ENCODE results near the gene TASP1. TPM values are rescaled to one million over a fixed set of nuclear protein-coding genes. Genes with fewer than 3 reads are reported as not detected.

TASP1 gene
- total RNA-seq, 2 experiments from 2014 or later = 10.7 to 11.3 TPM

DNA sequence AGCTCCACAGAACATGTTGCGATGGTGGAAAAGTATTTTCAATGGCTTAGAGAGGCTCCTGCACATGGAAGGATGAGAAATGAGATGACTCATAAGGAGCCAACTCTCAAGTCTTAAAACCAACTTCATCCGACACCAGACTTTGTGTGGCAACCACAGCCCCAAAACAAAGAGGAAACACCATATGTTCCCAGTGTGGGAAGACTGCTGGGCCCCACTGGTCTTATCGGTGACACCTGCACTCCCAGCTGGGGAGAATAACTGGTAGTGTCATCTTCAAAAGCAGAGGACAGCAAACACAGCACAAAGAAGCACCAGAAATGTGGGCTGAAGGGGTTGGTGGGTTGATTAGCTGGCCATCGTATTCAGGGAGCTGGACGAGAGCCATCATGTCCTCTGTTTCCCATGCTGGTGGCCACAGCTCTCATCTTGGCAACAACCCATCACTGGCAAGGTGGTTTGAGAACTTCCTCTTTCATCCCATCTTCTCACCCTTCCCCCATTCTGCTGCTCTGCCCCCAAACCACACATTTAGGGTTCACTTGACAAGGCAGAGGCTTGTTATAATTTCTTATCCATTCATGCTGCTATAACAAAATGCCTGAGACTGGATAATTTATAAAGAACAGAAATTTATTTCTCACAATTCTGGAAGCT is 46.0 kb upstream of the TASP1 start:
- Histone ChIP-seq H3K27me3 (ENCODE audit: control insufficient read depth in 1 of 2, insufficient read depth in 2 of 2, low read length in 2 of 2) (peaks cover 4 to 16% of the 10 kb centered on the region in 2 experiments), H3K4me1 (ENCODE audit: insufficient read depth, low read length) (no peaks in the 10 kb centered on the region), H3K4me3 (ENCODE audit: low read length) (no peak overlapping the region), H3K9me3 (ENCODE audit: control insufficient read depth in 1 of 2, insufficient read depth in 1 of 2, low read length in 2 of 2) (no peaks in the 10 kb centered on the region), H3K27ac (ENCODE audit: low read depth in 1 of 2, low read length in 2 of 2) (no peak overlapping the region), H3K36me3 (ENCODE audit: insufficient read depth, low read length) (no peaks in the 10 kb centered on the region)
- H3K9me3 Mint-ChIP-seq = no peaks in the 10 kb centered on the region
- ATAC-seq (ENCODE audit: poor library complexity) (no peak), DNase-seq (peak in 3 of 14 experiments; percentile 1 to 8 (median 4))
- H3K36me3 Mint-ChIP-seq (ENCODE audit: low read depth) = no peaks in the 10 kb centered on the region
- CTCF ChIA-PET = no interaction called here
- H3K4me1 Mint-ChIP-seq (ENCODE audit: low read depth) = no peaks in the 10 kb centered on the region
- intact Hi-C loops (cut with DNase I, micrococcal nuclease) = no loop called here
- H3K4me3 Mint-ChIP-seq = no peak overlapping the region
- POLR2A ChIA-PET = no interaction called here
- TF ChIP-seq, protein P1, sequence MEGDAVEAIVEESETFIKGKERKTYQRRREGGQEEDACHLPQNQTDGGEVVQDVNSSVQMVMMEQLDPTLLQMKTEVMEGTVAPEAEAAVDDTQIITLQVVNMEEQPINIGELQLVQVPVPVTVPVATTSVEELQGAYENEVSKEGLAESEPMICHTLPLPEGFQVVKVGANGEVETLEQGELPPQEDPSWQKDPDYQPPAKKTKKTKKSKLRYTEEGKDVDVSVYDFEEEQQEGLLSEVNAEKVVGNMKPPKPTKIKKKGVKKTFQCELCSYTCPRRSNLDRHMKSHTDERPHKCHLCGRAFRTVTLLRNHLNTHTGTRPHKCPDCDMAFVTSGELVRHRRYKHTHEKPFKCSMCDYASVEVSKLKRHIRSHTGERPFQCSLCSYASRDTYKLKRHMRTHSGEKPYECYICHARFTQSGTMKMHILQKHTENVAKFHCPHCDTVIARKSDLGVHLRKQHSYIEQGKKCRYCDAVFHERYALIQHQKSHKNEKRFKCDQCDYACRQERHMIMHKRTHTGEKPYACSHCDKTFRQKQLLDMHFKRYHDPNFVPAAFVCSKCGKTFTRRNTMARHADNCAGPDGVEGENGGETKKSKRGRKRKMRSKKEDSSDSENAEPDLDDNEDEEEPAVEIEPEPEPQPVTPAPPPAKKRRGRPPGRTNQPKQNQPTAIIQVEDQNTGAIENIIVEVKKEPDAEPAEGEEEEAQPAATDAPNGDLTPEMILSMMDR (IDR thresholded peaks at IDR 0.05) = no peak
- no peak overlapping the region for H3K27ac Mint-ChIP-seq
- peaks cover 16% of the 10 kb centered on the region for H3K27me3 Mint-ChIP-seq

DNA sequence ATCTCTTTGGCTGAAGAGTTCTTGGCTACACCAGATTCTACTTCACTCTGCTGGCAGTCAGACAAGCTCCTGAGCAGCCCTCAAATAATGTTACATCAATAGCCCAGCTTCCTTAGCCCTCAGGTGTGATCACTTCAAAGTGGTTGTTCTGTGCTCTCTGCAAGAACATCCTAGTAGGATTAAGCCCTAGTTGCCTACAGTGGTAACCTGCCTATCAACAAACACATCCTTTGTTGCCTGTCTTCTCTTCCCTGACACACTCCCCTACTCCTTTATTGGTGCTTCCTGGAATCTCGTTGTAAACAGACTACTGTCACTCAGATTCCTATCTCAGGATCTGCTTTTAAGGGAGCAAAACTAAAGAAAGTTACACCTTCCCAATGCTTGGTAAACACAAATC is 45.1 kb upstream of the TASP1 start:
- H3K9me3 ChIP-seq (ENCODE audit: control insufficient read depth in 1 of 2, insufficient read depth in 1 of 2, low read length in 2 of 2) = no peaks in the 10 kb centered on the region
- no peak overlapping the region for H3K4me3 ChIP-seq (ENCODE audit: low read length)
- intact Hi-C loops (cut with DNase I, micrococcal nuclease) = no loop called here
- Mint-ChIP-seq H3K36me3 (ENCODE audit: low read depth) (no peaks in the 10 kb centered on the region), H3K27me3 (peaks cover 16% of the 10 kb centered on the region), H3K4me3 (no peak overlapping the region), H3K4me1 (ENCODE audit: low read depth) (no peaks in the 10 kb centered on the region), H3K9me3 (no peaks in the 10 kb centered on the region), H3K27ac (no peak overlapping the region)
- H3K27me3 ChIP-seq (ENCODE audit: control insufficient read depth in 1 of 2, insufficient read depth in 2 of 2, low read length in 2 of 2) = peaks cover 4 to 16% of the 10 kb centered on the region in 2 experiments
- ATAC-seq (ENCODE audit: poor library complexity) = no peak
- H3K36me3 ChIP-seq (ENCODE audit: insufficient read depth, low read length) = no peaks in the 10 kb centered on the region
- POLR2A ChIA-PET = no interaction called here
- no peaks in the 10 kb centered on the region for H3K4me1 ChIP-seq (ENCODE audit: insufficient read depth, low read length)
- CTCF ChIA-PET = no interaction called here
- TF ChIP-seq, protein P1 (IDR thresholded peaks at IDR 0.05) = no peak
- DNase-seq = no peak
- H3K27ac ChIP-seq (ENCODE audit: low read depth in 1 of 2, low read length in 2 of 2) = no peak overlapping the region

DNA sequence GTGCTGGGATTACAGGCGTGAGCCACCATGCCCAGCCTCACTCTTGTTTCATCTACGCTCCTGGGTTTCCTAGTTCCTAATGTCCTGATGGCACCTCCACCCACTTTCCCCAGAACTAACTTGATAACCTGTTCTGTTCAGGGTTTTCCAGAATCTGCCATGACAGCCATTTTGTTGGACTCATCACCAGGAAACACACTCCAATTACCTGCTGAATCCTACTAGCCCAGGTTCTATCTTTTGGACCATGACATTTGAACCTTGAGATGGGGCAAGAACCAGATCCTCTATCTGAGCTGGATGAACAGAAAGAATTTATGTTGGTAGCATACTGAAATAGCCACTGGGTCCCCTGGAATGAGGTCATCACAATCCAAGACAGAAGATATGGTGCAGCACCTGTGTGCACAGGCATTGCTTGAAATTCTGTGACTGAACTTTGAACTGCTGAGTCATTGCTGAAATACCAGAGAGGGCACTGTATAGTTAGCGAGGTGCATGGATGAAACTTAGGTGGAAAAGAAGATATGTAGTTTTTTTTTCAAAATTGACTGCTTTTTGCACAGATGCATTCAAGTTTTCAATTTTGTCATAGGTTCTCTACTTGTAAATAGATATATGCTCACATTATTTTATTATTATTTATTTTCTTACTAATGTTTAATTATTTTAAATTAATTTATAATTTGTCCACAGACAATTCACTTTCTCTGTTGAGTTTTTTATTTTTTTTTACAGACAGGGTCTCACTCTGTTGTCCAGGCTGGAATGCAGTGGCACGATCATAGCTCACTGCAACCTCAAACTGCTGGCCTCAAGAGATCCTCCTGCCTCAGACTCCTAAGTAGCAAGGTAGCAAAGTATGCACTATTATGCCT is 42.8 kb upstream of the TASP1 start:
- ATAC-seq (ENCODE audit: poor library complexity) = no peak
- peaks cover 16% of the 10 kb centered on the region for H3K27me3 Mint-ChIP-seq

More for the DNA sequence above, 42.8 kb upstream of the TASP1 start:
- H3K4me1 Mint-ChIP-seq (ENCODE audit: low read depth) = no peaks in the 10 kb centered on the region
- peaks cover 4 to 16% of the 10 kb centered on the region in 2 experiments for H3K27me3 ChIP-seq (ENCODE audit: control insufficient read depth in 1 of 2, insufficient read depth in 2 of 2, low read length in 2 of 2)
- H3K9me3 Mint-ChIP-seq = no peaks in the 10 kb centered on the region
- CTCF ChIA-PET = no interaction called here
- H3K4me3 ChIP-seq (ENCODE audit: low read length) = no peak overlapping the region
- intact Hi-C loops (cut with DNase I, micrococcal nuclease) = no loop called here
- POLR2A ChIA-PET = interaction anchor here (0.6 kb wide), 1 partner anchor 112 kb away, joined by 3 read pairs; no protein-coding TSS in a partner anchor
- no peaks in the 10 kb centered on the region for H3K9me3 ChIP-seq (ENCODE audit: control insufficient read depth in 1 of 2, insufficient read depth in 1 of 2, low read length in 2 of 2)
- no peak overlapping the region for H3K27ac ChIP-seq (ENCODE audit: low read depth in 1 of 2, low read length in 2 of 2)
- no peak for DNase-seq
- TF ChIP-seq, protein P1 (IDR thresholded peaks at IDR 0.05) = no peak
- no peaks in the 10 kb centered on the region for H3K4me1 ChIP-seq (ENCODE audit: insufficient read depth, low read length)
- no peak overlapping the region for H3K27ac Mint-ChIP-seq
- no peak overlapping the region for H3K4me3 Mint-ChIP-seq
- H3K36me3 ChIP-seq (ENCODE audit: insufficient read depth, low read length) = no peaks in the 10 kb centered on the region
- no peaks in the 10 kb centered on the region for H3K36me3 Mint-ChIP-seq (ENCODE audit: low read depth)
